OCI-M1 (cell line): ENCODE measurements around the gene GSK3B.

Experiments used
- DNase-seq: peaks from one replicate; lab custom pipeline; 2025; lab: John Stamatoyannopoulos, UW

GSK3B gene

GRCh38 chr3:120093911-120094775 is at the start of gene GSK3B:
GSK3B (minus strand) TSS chr3:120094447; CDS start chr3:120093434, 1,013 bp downstream.
- DNase-seq = peak; percentile 89

- DNase-seq = no peak
Measured at GRCh38 chr3:120143676-120144075, 49.4 kb upstream of the GSK3B start.

- DNase-seq = no peak
Measured at GRCh38 chr3:120142236-120142635, 48.0 kb upstream of the GSK3B start.

GRCh38 chr3:120140098-120140742 is 46.0 kb upstream of the GSK3B start:
- no peak for DNase-seq

GRCh38 chr3:120139140-120139539 is 44.9 kb upstream of the GSK3B start:
- DNase-seq = no peak

- DNase-seq = no peak
Measured at GRCh38 chr3:120137548-120137947, 43.3 kb upstream of the GSK3B start.

GRCh38 chr3:120130656-120131055 is 36.4 kb upstream of the GSK3B start:
- no peak for DNase-seq

- no peak for DNase-seq
Measured at GRCh38 chr3:120129718-120130513, 35.7 kb upstream of the GSK3B start.

- DNase-seq = no peak
Measured at GRCh38 chr3:120129051-120129450, 34.8 kb upstream of the GSK3B start.

- DNase-seq = no peak
Measured at GRCh38 chr3:120125992-120126391, 31.7 kb upstream of the GSK3B start.

GRCh38 chr3:120119846-120120510 is 25.7 kb upstream of the GSK3B start:
- DNase-seq = no peak

- DNase-seq = no peak
Measured at GRCh38 chr3:120114981-120115380, 20.7 kb upstream of the GSK3B start.

GRCh38 chr3:120114376-120114775 is 20.1 kb upstream of the GSK3B start:
- no peak for DNase-seq

- DNase-seq = no peak
Measured at GRCh38 chr3:120113128-120114116, 19.2 kb upstream of the GSK3B start.

- no peak for DNase-seq
Measured at GRCh38 chr3:120111898-120112297, 17.7 kb upstream of the GSK3B start.

GRCh38 chr3:120103276-120103675 is 9.0 kb upstream of the GSK3B start:
- DNase-seq = no peak

- no peak for DNase-seq
Measured at GRCh38 chr3:120102674-120103073, 8.4 kb upstream of the GSK3B start.

GRCh38 chr3:120102232-120102631 is 8.0 kb upstream of the GSK3B start:
- DNase-seq = no peak

GRCh38 chr3:120101624-120102023 is 7.4 kb upstream of the GSK3B start:
- no peak for DNase-seq

GRCh38 chr3:120100711-120101110 is 6.5 kb upstream of the GSK3B start:
- DNase-seq = no peak

- no peak for DNase-seq
Measured at GRCh38 chr3:120098710-120099109, 4.5 kb upstream of the GSK3B start.
